A549 (cell line): ENCODE measurements around the gene VEZT.

ENCODE experiments used
- HOXB13 ChIP-seq: fragments of 250-450 bp; sonication (Bioruptor Pico); IDR thresholded peaks from 2 replicates; pipeline ENCODE4 v1.5.0; 2020; ENCODE audit warnings: low read depth, mild to moderate bottlenecking, moderate library complexity
- MAFK ChIP-seq: fragments of 450-650 bp; IDR thresholded peaks from 2 replicates; pipeline ENCODE4 v1.6.1; 2014; ENCODE audit not compliant: partially characterized antibody
- POLR2A ChIP-seq: IDR thresholded peaks from 2 replicates; pipeline ENCODE4 v1.6.1; 2012; ENCODE audit warnings: mild to moderate bottlenecking, low read length
- TF ChIP-seq, protein P1 (sequence below): fragments of >200 bp; sonication (Bioruptor Twin); formaldehyde crosslinking; IDR thresholded peaks from 3 replicates; pipeline ENCODE4 v1.5.1; 2016

GRCh38 chr12:95277139-95277538, 59.5 kb downstream of the VEZT start:
- TF ChIP-seq, protein P1, sequence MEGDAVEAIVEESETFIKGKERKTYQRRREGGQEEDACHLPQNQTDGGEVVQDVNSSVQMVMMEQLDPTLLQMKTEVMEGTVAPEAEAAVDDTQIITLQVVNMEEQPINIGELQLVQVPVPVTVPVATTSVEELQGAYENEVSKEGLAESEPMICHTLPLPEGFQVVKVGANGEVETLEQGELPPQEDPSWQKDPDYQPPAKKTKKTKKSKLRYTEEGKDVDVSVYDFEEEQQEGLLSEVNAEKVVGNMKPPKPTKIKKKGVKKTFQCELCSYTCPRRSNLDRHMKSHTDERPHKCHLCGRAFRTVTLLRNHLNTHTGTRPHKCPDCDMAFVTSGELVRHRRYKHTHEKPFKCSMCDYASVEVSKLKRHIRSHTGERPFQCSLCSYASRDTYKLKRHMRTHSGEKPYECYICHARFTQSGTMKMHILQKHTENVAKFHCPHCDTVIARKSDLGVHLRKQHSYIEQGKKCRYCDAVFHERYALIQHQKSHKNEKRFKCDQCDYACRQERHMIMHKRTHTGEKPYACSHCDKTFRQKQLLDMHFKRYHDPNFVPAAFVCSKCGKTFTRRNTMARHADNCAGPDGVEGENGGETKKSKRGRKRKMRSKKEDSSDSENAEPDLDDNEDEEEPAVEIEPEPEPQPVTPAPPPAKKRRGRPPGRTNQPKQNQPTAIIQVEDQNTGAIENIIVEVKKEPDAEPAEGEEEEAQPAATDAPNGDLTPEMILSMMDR: no peak
- no peak for TF ChIP-seq MAFK
- no peak for TF ChIP-seq HOXB13
- TF ChIP-seq POLR2A: no peak
